IPS-NIHi7 (cell line): ENCODE data around the gene SLC47A1.

ENCODE experiments used
- DNase-seq: peaks from one replicate; pipeline ENCODE4 v3.0.0; 2012; ENCODE audit warnings: mixed read lengths; ENCODE audit errors: extremely low spot score

SLC47A1 gene

DNA sequence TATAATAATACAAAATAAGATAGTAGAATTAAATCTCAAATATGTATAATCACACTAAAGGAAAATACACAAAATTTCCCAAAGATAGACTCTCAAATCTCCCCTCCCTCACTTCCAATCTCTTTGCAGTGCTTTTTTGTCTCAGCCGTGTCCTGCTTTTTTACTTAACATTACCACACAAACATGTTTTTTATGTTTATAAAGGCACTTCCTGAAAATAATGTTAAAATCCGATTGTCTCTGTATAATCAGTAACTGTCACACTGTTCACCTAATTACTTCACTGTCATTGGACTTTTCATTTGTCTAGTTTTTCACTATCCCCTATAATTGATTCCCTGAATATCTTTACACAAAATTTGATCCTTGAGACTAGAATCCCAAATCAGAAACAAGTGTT is 76.7 kb downstream of the SLC47A1 start:
- DNase-seq = no peak

DNA sequence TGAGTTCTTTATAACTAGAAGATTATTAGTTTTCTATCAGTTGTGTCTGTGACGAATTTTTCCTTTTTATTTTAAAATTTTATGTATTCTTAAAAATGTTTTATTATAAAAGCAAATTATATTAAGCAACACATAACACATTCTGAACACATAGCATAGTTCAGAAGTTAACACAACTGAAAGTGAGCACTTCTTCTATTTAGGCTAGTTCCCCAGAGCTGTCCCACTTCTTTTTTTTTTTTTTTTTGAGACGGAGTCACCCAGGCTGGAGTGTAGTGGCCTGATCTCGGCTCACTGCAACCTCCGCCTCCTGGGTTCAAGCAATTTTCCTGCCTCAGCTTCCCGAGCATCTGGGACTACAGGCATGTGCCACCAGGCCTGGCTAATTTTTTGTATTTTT is 77.2 kb downstream of the SLC47A1 start:
- no peak for DNase-seq

DNA sequence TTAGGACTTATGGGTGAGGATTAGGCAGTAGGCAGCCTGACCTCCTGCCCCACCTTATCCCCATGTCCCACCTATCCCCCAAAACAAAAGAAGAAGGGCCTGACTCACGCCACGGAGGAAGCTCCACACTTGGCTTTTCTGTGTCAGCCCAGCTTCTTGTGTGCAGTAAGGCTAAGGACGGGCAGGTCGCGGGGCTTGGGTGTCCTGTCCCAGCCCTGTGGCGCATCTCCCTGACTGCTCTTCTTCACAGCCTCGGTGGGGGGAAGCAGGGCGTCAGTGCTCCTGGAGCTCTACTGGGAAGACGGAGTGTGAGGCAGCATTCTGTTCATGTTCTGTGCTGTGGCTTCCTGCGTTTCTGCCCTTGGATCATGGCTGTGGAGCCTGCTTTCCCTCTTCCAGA is 80.3 kb downstream of the SLC47A1 start:
- DNase-seq = no peak

DNA sequence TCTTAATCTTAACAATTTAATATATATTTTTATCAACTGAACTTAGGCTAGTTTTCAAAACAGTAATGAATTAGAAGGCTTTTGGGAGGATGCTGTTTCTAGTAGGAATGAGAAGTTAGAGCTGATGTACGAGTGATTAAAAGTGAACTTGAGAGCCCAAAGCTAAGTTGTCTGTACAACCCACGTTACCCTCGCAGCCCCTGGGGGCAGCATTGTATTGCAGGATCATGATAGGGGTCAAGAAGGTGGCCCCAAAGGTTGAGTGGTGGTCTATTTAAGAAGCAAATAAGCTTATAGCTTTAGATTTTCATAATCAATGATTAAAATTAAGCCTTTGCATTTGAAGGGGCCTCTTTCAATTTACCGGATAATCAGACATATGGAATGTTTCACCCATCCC is 81.2 kb downstream of the SLC47A1 start:
- DNase-seq = no peak

DNA sequence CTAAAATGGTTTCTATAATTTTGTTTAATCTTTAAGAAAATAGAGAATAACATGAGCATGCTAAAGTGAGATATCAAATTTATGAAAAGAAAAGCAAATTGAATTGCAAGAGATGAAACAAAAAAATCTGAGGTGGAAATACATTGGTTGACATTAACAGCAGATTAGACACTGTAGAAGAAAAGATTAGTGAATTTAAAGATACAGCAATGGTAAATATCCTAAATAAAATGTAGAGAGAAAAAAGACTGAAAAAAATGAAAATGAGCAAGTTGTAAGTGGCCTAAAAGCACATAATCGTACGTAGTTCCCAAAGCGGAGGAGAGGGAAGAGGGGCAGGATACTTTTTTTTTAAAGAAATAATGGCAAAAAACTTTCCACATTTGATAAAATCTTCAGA is 84.4 kb downstream of the SLC47A1 start:
- DNase-seq = no peak

DNA sequence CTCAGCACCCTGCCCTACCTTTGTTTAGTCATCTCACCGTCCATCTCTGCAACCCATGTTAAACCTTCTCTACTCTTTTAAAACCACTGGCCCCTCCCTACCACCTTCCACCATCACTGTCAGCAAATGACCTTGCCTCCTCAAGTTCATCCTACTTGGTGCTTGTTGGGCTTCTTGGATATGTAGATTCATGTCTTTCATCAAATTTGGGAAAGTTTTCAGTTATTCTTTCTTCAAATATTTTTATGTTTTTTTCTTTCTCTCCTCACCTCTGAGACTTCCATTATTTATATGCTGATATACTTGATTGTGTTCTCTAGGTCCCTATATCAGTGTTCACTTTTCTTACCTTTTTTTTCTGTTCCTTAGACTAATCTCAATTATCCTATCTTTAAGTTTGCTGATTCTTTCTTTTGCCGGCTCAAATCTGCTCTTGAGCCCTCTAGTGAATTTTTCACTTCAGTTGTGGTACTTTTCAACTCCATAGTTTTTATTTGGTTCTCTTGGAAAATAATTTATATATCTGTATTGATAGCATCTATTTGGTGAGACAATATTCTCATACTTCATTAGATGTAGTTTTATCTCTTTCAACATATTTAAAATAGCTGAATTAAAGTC is 86.2 kb downstream of the SLC47A1 start:
- DNase-seq = no peak

DNA sequence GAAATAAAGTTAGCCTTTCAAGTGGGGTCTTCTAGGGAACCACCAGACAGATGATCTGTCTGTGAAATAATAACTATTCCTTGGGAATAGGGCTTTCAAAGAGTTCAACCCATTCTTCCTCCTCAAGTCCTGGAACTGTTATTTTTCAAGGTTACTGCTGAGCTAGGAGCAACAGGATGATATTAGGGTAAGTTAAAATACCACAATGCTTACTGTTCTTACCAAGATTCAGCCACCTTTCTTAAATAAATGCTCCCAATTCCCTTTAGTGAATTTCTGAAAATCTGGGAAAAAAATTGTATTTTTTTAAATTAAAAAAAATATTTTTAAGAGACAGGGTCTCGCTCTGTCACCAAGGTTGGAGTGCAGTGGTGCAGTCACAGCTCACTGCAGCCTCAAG is 88.0 kb downstream of the SLC47A1 start:
- DNase-seq = no peak

DNA sequence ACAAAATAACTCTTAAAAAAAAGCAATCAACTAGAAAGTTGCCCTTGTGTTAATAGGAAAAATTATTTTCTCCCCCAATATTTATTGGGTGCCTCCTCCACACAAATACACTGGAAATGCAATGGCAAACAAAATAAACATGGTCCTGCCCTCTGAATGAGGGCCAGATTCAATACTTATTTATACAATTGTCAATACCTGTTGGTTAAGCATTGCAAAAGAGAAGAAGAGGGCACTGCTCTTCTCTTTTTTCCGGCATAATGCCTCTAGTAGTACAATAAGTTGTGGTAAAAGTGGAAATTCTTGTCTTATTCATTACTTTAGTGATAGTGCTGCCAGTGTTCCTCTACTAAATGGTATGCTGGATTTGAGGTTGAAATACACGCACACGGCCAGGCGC is 92.4 kb downstream of the SLC47A1 start:
- no peak for DNase-seq
